ENCODE measurements around the gene BARHL1. TPM values are rescaled to one million over a fixed set of nuclear protein-coding genes. Genes with fewer than 3 reads are reported as not detected.
A peak's percentile ranks its signal among the peaks of the same experiment; 100 is the strongest.

Gene BARHL1
- total RNA-seq, 1 experiment from 2014 or later: not detected

- Mint-ChIP-seq H3K4me3 (no peak overlapping the region), H3K9me3 (no peaks in the 10 kb centered on the region), H3K36me3 (ENCODE audit: insufficient read depth in 1 of 3, low read depth in 3 of 3) (peaks cover 18 to 74% (median 38%) of the 10 kb centered on the region in 3 experiments; a peak in 6 of 7 replicates), H3K27ac (peak overlapping the region; percentile 25 to 60 (median 39); a peak in 3 of 7 replicates), H3K27me3 (ENCODE audit: low read depth) (no peaks in the 10 kb centered on the region), H3K4me1 (peaks cover 6 to 22% of the 10 kb centered on the region in 2 experiments)
- Histone ChIP-seq H3K56ac (ENCODE audit: insufficient read length, low read depth, low read length) (no peak overlapping the region), H2BK15ac (ENCODE audit: low read depth, low read length) (no peak overlapping the region), H2AFZ (ENCODE audit: low read length) (no peak overlapping the region), H3K9me3 (ENCODE audit: control insufficient read depth, low read depth, low read length) (no peaks in the 10 kb centered on the region), H3K4ac (ENCODE audit: low read depth, low read length) (no peak overlapping the region), H3K27ac (ENCODE audit: insufficient read length, low read depth, low read length) (no peak overlapping the region), H3K23me2 (ENCODE audit: insufficient read length, low read depth, low read length, poor library complexity, severe bottlenecking) (no peaks in the 10 kb centered on the region), H3T11ph (ENCODE audit: low read length) (no peak overlapping the region), H4K20me1 (ENCODE audit: control insufficient read depth, insufficient read depth, insufficient read length) (no peaks in the 10 kb centered on the region), H3K4me1 (ENCODE audit: insufficient read depth, low read length) (no peaks in the 10 kb centered on the region), H2BK120ac (ENCODE audit: low read depth, low read length, poor library complexity, severe bottlenecking) (no peak overlapping the region), H3K79me2 (ENCODE audit: insufficient read depth, low read length) (no peaks in the 10 kb centered on the region), H4K91ac (ENCODE audit: insufficient read length, low read depth, low read length) (no peak overlapping the region), H3K4me2 (ENCODE audit: insufficient read depth, insufficient read length, low read length) (no peak overlapping the region), H3K79me1 (ENCODE audit: insufficient read depth, low read depth, low read length, poor library complexity, severe bottlenecking) (no peaks in the 10 kb centered on the region), H3K14ac (ENCODE audit: insufficient read depth, low read length) (no peak overlapping the region), H3K9ac (ENCODE audit: extremely low read depth, insufficient read length, low read length) (no peak overlapping the region), H4K8ac (replicated peaks; ENCODE audit: insufficient read length, low read depth, low read length) (no peak overlapping the region), H4K5ac (ENCODE audit: insufficient read length, low read depth, low read length) (no peak overlapping the region), H2BK20ac (ENCODE audit: low read depth, low read length, poor library complexity, severe bottlenecking) (no peak overlapping the region), H2BK12ac (ENCODE audit: insufficient read length, low read depth, low read length) (no peak overlapping the region), H2AK5ac (ENCODE audit: insufficient read length, low read length) (no peak overlapping the region), H3K27me3 (ENCODE audit: insufficient read depth, low read length) (no peaks in the 10 kb centered on the region), H2BK5ac (ENCODE audit: insufficient read length, low read length) (no peak overlapping the region), H3K18ac (ENCODE audit: insufficient read length, low read depth, low read length) (no peak overlapping the region), H3K23ac (ENCODE audit: insufficient read length, low read depth, low read length) (no peak overlapping the region)
- TF ChIP-seq CTCF (conservative IDR thresholded peaks at IDR 0.05): no peak
- DNase-seq: no peak
- WGBS (ENCODE audit: extremely low coverage, insufficient read length, low lambda C conversion rate): no CpG with 5 or more reads among the region's 11 CpGs
Measured at GRCh38 chr9:132627594-132627993, 45.2 kb downstream of the BARHL1 start.
